NOMO-1 treated with dmso at 0.1 percent for 144 hours (cell line): ENCODE data around the gene OBSCN.

ENCODE experiments used
- DNase-seq: peaks from one replicate; lab custom pipeline; 2025; ENCODE audit not compliant: unreplicated experiment; lab: John Stamatoyannopoulos, UW

OBSCN gene

GRCh38 chr1:228337711-228338520, 130.1 kb downstream of the OBSCN start:
- no peak for DNase-seq

GRCh38 chr1:228338521-228339051, 130.7 kb downstream of the OBSCN start:
- no peak for DNase-seq

- DNase-seq = no peak
These were observed 131.3 kb downstream of the OBSCN start for GRCh38 chr1:228339059-228339704.

- no peak for DNase-seq
These were observed 132.2 kb downstream of the OBSCN start for GRCh38 chr1:228339766-228340685.

DNA sequence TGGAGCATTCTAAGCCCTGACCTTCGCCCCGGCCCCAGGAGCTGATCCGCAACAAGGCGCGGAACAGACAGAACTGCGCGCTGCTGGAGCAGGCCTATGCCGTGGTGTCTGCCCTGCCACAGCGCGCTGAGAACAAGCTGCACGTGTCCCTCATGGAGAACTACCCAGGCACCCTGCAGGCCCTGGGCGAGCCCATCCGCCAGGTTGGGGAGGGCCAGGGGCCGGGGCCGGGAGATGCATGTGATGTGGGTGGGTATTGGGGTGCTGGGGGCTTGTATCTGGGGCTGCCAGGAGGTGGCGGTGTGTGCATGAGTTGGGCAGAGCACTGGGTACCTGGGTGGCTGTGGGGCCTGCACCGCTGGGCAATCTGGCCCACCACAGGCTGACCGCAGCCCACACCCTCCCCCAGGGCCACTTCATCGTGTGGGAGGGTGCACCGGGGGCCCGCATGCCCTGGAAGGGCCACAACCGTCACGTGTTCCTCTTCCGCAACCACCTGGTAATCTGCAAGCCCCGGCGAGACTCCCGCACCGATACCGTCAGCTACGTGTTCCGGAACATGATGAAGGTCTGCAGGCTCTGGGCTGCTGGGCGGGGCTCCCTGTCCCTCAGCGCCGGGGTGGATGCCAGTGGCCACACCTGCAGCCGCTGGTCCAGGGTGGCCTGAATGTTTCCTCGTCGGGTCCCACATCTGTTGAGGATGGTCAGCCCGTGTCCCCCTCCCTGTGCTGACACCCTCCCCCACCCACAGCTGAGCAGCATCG, 133.0 kb downstream of the OBSCN start:
- DNase-seq = no peak

- DNase-seq = no peak
These were observed 133.6 kb downstream of the OBSCN start for GRCh38 chr1:228341450-228341813.

- DNase-seq = no peak
These were observed 134.2 kb downstream of the OBSCN start for GRCh38 chr1:228341814-228342626.

- DNase-seq = no peak
These were observed 134.9 kb downstream of the OBSCN start for GRCh38 chr1:228342627-228343190.

- no peak for DNase-seq
These were observed 135.4 kb downstream of the OBSCN start for GRCh38 chr1:228343191-228343661.

- no peak for DNase-seq
These were observed 136.8 kb downstream of the OBSCN start for GRCh38 chr1:228344631-228345072.

DNA sequence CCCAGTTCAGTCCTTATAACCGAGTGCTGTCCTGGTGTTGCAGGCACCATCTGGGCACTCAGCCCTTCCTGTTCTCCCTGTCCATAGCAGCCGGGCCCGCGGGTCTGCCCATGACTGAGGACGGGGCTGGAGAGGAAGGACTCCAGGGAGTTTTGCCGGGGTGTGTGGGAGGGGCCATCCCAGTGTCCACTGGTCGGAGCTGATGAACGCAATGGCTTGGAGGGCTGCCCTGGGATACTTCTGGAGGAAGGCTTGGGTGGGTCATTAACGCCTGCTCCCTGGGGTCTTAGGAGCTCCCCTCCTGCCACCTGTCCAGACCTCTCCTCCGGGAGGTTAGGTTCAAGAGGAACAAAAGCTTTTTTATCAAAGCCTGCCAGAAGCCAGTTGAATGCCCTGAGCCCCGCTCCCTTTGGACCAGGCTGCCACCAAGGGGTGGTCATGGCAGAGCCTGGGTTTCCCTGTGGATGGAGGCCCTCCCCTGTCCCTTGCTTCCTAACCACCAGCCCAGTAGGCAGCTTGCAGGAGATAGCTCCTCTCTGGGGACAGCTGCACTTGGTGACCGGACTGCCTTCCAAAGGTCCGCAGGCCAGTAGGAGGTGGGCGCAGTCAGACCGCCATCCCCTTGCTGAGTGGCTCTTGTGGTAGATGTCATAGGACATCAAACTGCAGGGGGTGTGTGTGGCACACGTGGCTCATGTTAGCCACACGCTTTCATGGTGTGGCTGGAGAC, 137.5 kb downstream of the OBSCN start:
- DNase-seq = no peak

DNA sequence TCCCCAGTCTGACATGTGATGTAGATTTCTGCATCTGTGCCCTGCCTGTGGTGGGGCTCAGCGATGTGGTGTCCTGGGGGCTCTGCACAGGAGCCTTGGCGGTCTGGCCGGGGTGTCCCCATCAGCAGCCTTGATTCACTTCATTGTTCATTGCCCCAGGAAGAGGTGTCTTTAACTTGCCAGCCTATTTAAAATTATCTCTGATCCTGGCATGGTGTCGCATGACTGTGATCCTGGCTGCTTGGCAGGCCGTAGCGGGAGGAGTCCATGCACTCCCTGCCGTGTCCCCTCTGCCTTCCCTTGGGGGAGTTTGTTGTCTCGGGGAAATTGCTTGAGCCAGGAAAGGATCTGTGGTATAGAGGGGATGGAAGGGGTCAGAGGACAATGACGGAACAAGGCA, 138.9 kb downstream of the OBSCN start:
- DNase-seq = no peak

- no peak for DNase-seq
These were observed 139.3 kb downstream of the OBSCN start for GRCh38 chr1:228347181-228347580.

DNA sequence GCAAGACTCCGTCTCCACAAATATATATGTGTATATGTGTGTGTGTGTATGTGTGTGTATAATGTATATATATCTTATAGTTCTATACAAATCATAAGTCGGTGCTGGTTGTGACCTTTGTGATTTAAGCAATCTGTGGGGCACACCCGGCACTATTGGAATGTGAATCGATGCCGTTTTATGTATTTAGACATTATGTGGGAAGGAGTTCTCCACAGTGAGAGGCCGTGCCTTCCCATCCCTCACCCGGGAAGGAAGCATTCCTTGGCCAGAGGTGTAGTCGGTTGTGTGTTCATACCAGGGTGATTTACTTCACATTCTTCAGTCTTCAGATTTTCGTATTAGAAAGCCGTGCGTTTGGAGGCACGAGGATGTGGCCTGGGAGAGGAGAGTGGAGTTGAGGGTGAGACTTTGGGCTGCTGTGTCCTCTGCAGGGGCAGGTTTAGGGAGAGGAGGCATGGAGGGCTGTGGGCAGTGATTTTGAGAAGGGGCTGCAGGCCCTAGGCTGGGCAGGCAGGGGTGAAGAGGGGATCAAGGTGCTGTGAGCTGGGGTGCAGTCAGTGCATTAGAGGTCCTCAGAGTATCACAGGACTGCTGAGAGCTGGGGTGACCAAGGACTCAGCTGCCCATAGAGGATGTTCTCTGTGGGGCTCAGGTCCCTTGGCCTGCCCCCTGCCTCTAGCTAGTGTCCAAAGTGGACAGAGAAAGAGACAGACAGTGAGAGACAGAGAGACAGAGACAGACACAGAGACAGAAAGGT, 141.0 kb downstream of the OBSCN start:
- no peak for DNase-seq

GRCh38 chr1:228349701-228350171, 141.9 kb downstream of the OBSCN start:
- no peak for DNase-seq

DNA sequence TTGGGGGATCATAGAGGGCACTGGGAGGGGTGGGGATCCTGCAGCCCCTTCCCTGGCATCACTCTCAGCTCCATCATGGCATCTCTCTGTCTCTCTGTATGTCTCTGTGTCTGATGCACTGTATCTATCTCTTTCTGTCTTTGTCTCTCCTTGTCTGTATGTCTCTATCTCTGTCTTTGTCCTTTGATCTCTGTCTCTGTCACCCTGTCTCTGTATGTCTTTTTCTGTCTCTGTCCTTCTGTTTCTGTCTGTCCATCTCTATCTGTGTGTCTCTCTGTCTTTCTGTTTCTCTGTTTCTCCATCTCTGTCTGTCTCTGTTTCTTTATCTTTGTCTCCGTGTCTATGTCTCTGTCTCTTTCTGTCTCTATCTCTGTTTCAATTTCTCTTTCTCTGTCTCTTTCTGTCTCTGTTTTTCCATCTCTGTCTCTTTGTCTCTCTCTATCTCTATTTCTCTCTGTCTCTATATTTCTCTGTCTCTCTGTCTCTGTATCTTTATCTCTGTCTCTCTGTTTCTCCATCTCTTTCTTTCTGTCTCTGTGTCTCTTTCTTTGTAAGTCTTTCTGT, 142.4 kb downstream of the OBSCN start:
- no peak for DNase-seq
